Measurements from ENCODE around the gene NEO1.

DNA sequence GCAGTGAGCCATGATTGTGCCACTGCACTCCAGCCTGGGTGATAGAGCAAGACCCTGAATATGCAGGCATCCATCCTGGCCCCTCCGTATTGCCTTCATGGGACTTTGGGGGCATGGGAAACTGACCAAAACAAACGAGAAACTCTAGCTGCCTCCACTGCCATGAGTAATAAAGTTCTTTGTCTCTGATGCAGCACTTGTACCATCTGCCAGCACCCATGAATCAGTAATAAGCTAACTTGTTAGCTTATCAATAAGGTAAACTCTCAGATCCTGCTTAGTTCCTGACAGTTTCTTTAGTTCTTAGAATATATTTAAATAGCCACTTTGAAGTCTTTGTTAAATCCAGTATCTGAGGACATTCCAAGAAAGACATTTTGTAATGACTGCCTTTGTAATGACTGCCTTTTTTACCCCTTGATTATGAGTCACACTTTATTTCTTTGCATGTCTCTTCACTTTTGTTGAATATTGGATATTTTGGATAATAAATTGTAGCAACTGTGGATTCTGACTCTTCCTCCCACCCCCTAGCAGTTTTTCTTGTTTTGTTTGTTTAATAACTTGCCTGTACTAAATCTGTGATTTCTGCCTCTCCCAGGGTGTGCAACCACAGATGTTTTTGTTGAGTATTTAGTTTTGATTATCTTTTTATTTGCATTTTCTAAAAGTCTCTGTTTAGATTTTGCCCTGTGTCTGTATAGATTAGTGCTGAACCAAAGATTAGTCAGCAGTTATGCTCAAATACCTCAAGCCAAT is 179.6 kb downstream of the NEO1 start:
- TF ChIP-seq EZH2 (IDR thresholded peaks at IDR 0.05) (no peak), POLR2AphosphoS5 (IDR thresholded peaks at IDR 0.05; ENCODE audit: borderline replicate concordance, low read depth, low read length) (no peak), FOXP2 (optimal IDR thresholded peaks at IDR 0.05; ENCODE audit: control extremely low read depth, extremely low read length, insufficient read depth) (no peak)

All from SK-N-MC (cell line).